Uterus (tissue), 4 donors: ENCODE data around the gene HLA-G. TPM values are rescaled to one million over a fixed set of nuclear protein-coding genes. Genes with fewer than 3 reads are reported as not detected.

Experiments
- DNase-seq, 2 donors: peaks; one replicate each; pipeline ENCODE4 v3.0.0-alpha.2; 2019 to 2020
- H3K27ac ChIP-seq, 2 donors: fragments of 200-600 bp; sonication (generic); 1 replicate in 1 of 2; 2 replicates in 1 of 2; pipeline ENCODE4 v1.5.1; 2016 to 2018
- H3K27me3 ChIP-seq, 2 donors: fragments of 200-600 bp; sonication (generic); one replicate each; pipeline ENCODE4 v1.5.1; 2018 to 2019; ENCODE audit warnings: control low read depth in 1 of 2
- H3K36me3 ChIP-seq, 2 donors: fragments of 200-600 bp; sonication (generic); one replicate each; pipeline ENCODE4 v1.5.1; 2019; ENCODE audit warnings: control low read depth in 1 of 2
- H3K4me1 ChIP-seq, 2 donors: fragments of 200-600 bp; sonication (generic); one replicate each; pipeline ENCODE4 v1.5.1; 2018 to 2019; ENCODE audit warnings: control low read depth in 1 of 2
- H3K4me3 ChIP-seq, 2 donors: fragments of 200-600 bp; sonication (generic); 1 replicate in 1 of 2; 2 replicates in 1 of 2; pipeline ENCODE4 v1.5.1; 2018 to 2019; ENCODE audit warnings: mild to moderate bottlenecking in 1 of 2
- H3K9me3 ChIP-seq, 2 donors: fragments of 200-600 bp; sonication (generic); one replicate each; pipeline ENCODE4 v1.5.1; 2019; ENCODE audit warnings: control low read depth in 1 of 2
- CTCF ChIP-seq, 4 experiments: fragments of 200-600 bp in 2 of 4; fragments of 450-650 bp in 2 of 4; sonication (generic) in 2 of 4; IDR thresholded peaks; one replicate each; pipeline ENCODE4 v1.5.1; 2016 to 2019; ENCODE audit warnings: antibody characterized with exemption in 4 of 4, mild to moderate bottlenecking in 2 of 4, moderate library complexity in 1 of 4
- POLR2A ChIP-seq, 2 donors: fragments of 450-650 bp; IDR thresholded peaks; one replicate each; pipeline ENCODE4 v1.6.1; 2016; ENCODE audit warnings: antibody characterized with exemption in 2 of 2, mild to moderate bottlenecking in 1 of 2, moderate library complexity in 1 of 2
- intact Hi-C: fragments of 100-400 bp; cut with DNase I; formaldehyde crosslinking; loops from one replicate; pipeline ENCODE4 v1.15.1; 2023; ENCODE audit warnings: low total_unique reads
- total RNA-seq, 4 donors: library from RNA; depleted of rRNA in 3 of 4; stranded (reverse); fragments of >200 nt in 3 of 4; gene quantifications; one replicate each; pipeline versions ENCODE4 v1.1.0 to v1.2.4, GENCODE V29; 2014 to 2023
- donor health status: DM: yes; HTN: yes; CAD: no.

Gene HLA-G
- total RNA-seq, 4 donors from 2014 or later: 0.52 TPM; not detected in 3

- Histone ChIP-seq H3K36me3 (no peaks in the 10 kb centered on the region), H3K27me3 (no peaks in the 10 kb centered on the region), H3K4me1 (no peaks in the 10 kb centered on the region), H3K27ac (no peak overlapping the region), H3K9me3 (no peaks in the 10 kb centered on the region), H3K4me3 (no peak overlapping the region)
- no peak for TF ChIP-seq POLR2A (IDR thresholded peaks at IDR 0.05)
- TF ChIP-seq CTCF (IDR thresholded peaks at IDR 0.05): no peak
- intact Hi-C loops: no loop called here
- no peak for DNase-seq
Observed at GRCh38 chr6:29815118-29815750, 12.4 kb upstream of the HLA-G start.

- TF ChIP-seq CTCF (IDR thresholded peaks at IDR 0.05) (no peak), POLR2A (IDR thresholded peaks at IDR 0.05) (no peak)
- DNase-seq: no peak
- Histone ChIP-seq H3K4me1 (no peaks in the 10 kb centered on the region), H3K27ac (no peak overlapping the region), H3K4me3 (no peak overlapping the region), H3K27me3 (no peaks in the 10 kb centered on the region), H3K9me3 (no peaks in the 10 kb centered on the region), H3K36me3 (no peaks in the 10 kb centered on the region)
- intact Hi-C loops: no loop called here
Observed at GRCh38 chr6:29816030-29816429, 11.6 kb upstream of the HLA-G start.

- Histone ChIP-seq H3K4me3 (no peak overlapping the region), H3K4me1 (no peaks in the 10 kb centered on the region), H3K36me3 (no peaks in the 10 kb centered on the region), H3K27ac (no peak overlapping the region), H3K9me3 (no peaks in the 10 kb centered on the region), H3K27me3 (no peaks in the 10 kb centered on the region)
- TF ChIP-seq CTCF (IDR thresholded peaks at IDR 0.05) (no peak), POLR2A (IDR thresholded peaks at IDR 0.05) (no peak)
- intact Hi-C loops: no loop called here
- no peak for DNase-seq
Observed at GRCh38 chr6:29818892-29819291, 8.7 kb upstream of the HLA-G start.

GRCh38 chr6:29824144-29824543 lies 3.5 kb upstream of the HLA-G start:
- no peak overlapping the region for H3K27ac ChIP-seq
- peaks cover 0 to 10% of the 10 kb centered on the region in 2 donors for H3K27me3 ChIP-seq
- H3K4me1 ChIP-seq: peaks cover 0 to 6% of the 10 kb centered on the region in 2 donors
- no peaks in the 10 kb centered on the region for H3K9me3 ChIP-seq
- no peak overlapping the region for H3K4me3 ChIP-seq
- no peak for DNase-seq
- no peak for TF ChIP-seq POLR2A (IDR thresholded peaks at IDR 0.05)
- no peak for TF ChIP-seq CTCF (IDR thresholded peaks at IDR 0.05)
- H3K36me3 ChIP-seq: no peaks in the 10 kb centered on the region
- intact Hi-C loops: no loop called here

GRCh38 chr6:29825848-29826247 lies 1.8 kb upstream of the HLA-G start:
- H3K27ac ChIP-seq: no peak overlapping the region
- intact Hi-C loops: no loop called here
- H3K4me3 ChIP-seq: no peak overlapping the region
- TF ChIP-seq CTCF (IDR thresholded peaks at IDR 0.05) (no peak), POLR2A (IDR thresholded peaks at IDR 0.05) (no peak)
- peaks cover 0 to 6% of the 10 kb centered on the region in 2 donors for H3K4me1 ChIP-seq
- H3K36me3 ChIP-seq: no peaks in the 10 kb centered on the region
- no peaks in the 10 kb centered on the region for H3K9me3 ChIP-seq
- DNase-seq: no peak
- H3K27me3 ChIP-seq: peaks cover 0 to 14% of the 10 kb centered on the region in 2 donors
